ENCODE measurements around the gene CAPN9.
"Not testable (repeated sequence)": the region's sequence is repeated elsewhere in the genome, so short reads cannot be mapped to it uniquely, and the experiment has no call there.

The CAPN9 gene

GRCh38 chr1:230711245-230711644 lies 35.9 kb upstream of the CAPN9 start:
- DNase-seq: no peak

GRCh38 chr1:230712470-230712942 lies 34.7 kb upstream of the CAPN9 start:
- no peak for DNase-seq

- DNase-seq: no peak
These were observed 34.0 kb upstream of the CAPN9 start for GRCh38 chr1:230713138-230713537.

GRCh38 chr1:230713547-230713914 lies 33.7 kb upstream of the CAPN9 start:
- DNase-seq: no peak

- DNase-seq: no peak
These were observed 33.0 kb upstream of the CAPN9 start, which contains the start of gene AGT for GRCh38 chr1:230713915-230714764. AGT (minus strand) TSS chr1:230714122; CDS start chr1:230710823, 3,299 bp downstream.

GRCh38 chr1:230715510-230715909 lies 31.7 kb upstream of the CAPN9 start:
- DNase-seq: no peak

- not testable (repeated sequence) for DNase-seq
These were observed 30.7 kb upstream of the CAPN9 start for GRCh38 chr1:230716453-230716852.

- DNase-seq: no peak
These were observed 29.9 kb upstream of the CAPN9 start for GRCh38 chr1:230717251-230717650.

GRCh38 chr1:230721849-230722522 lies 25.2 kb upstream of the CAPN9 start:
- not testable (repeated sequence) for DNase-seq

- DNase-seq: no peak
These were observed 21.8 kb upstream of the CAPN9 start for GRCh38 chr1:230725256-230726012.

GRCh38 chr1:230728710-230729392 lies 18.3 kb upstream of the CAPN9 start:
- DNase-seq: no peak

GRCh38 chr1:230730977-230731376 lies 16.2 kb upstream of the CAPN9 start:
- no peak for DNase-seq

GRCh38 chr1:230735447-230735846 lies 11.7 kb upstream of the CAPN9 start:
- DNase-seq: no peak

GRCh38 chr1:230737622-230738262 lies 9.4 kb upstream of the CAPN9 start:
- no peak for DNase-seq

GRCh38 chr1:230739564-230740290 lies 7.5 kb upstream of the CAPN9 start:
- DNase-seq: no peak

- no peak for DNase-seq
These were observed 3.3 kb upstream of the CAPN9 start for GRCh38 chr1:230743899-230744298.

- DNase-seq: no peak
These were observed 2.8 kb upstream of the CAPN9 start for GRCh38 chr1:230744382-230744781.

- DNase-seq: no peak
These were observed 2.1 kb upstream of the CAPN9 start for GRCh38 chr1:230745071-230745470.

GRCh38 chr1:230746617-230747016 lies 571 bp upstream of the CAPN9 start:
- DNase-seq: no peak

GRCh38 chr1:230747890-230748800 lies 957 bp downstream of the CAPN9 start:
- no peak for DNase-seq

All from bone marrow (tissue), 2 donors.